Omental fat pad (tissue), 4 donors: Measurements from ENCODE around the gene FKRP. TPM values are rescaled to one million over a fixed set of nuclear protein-coding genes. Genes with fewer than 3 reads are reported as not detected.
"Not testable (repeated sequence)": the region's sequence is repeated elsewhere in the genome, so short reads cannot be mapped to it uniquely, and the experiment has no call there.

ENCODE experiments used
- ATAC-seq: fragments of 150-250 bp; one replicate; pipeline ENCODE4 v1.9.1; 2016; ENCODE audit warnings: mild to moderate bottlenecking, moderate library complexity; ENCODE audit not compliant: low FRiP score
- DNase-seq: peaks from one replicate; pipeline ENCODE4 v3.0.0-alpha.2; 2019; ENCODE audit warnings: low spot score
- CTCF ChIP-seq, 3 donors: fragments of 450-650 bp; IDR thresholded peaks; one replicate each; pipeline ENCODE4 v1.5.1; 2016 to 2017; ENCODE audit warnings: antibody characterized with exemption in 3 of 3, mild to moderate bottlenecking in 3 of 3, moderate library complexity in 2 of 3
- total RNA-seq, 4 donors: library from RNA; depleted of rRNA; stranded (reverse); fragments of >200 nt; gene quantifications; one replicate each; pipeline ENCODE4 v1.1.0, GENCODE V29; 2016

The FKRP gene
- total RNA-seq, 4 donors from 2014 or later = 9.2 to 20.5 (median 13.9) TPM

DNA sequence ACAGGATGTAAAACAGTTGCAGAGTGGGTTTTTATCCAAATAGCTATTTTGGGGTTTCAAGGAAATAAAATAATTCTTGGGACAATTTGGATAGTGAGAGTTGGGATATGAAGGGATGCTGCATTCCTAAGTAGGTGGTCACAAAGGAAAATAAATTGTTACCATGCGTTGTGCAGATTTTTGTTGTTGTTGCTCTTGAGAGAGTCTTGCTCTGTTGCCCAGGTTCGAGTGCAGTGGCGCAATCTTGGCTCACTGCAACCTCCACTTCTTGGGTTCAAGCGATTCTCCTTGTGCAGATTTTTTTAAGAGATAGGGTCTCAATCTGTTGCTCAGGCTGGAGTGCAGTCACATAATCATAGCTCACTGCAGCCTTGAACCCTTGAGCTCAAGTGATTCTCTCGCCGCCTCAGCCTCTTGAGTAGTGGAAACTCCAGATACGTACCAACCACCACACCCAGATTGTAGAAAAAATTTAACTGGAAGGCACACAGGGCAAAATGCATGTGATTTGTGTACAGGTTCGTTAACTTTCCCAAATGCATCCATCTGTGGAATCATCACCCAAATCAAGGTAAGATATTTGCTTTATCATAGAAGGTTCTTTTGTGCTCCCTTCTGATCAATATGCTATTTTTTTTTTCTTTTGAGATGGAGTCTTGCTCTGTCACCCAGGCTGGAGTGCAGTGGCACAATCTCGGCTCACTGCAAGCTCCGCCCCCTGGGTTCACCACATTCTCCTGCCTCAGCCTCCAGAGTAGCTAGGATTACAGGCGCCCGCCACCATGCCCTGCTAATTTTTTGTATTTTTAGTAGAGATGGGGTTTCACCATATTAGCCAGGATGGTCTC, 26.5 kb downstream of the FKRP start:
- DNase-seq (no peak), ATAC-seq (no peak)
- TF ChIP-seq CTCF (IDR thresholded peaks at IDR 0.05) = no peak

GRCh38 chr19:46773018-46773399, 27.2 kb downstream of the FKRP start:
- no peak for TF ChIP-seq CTCF (IDR thresholded peaks at IDR 0.05)
- ATAC-seq (no peak), DNase-seq (no peak)

- DNase-seq = no peak
- no peak for TF ChIP-seq CTCF (IDR thresholded peaks at IDR 0.05)
- ATAC-seq = no peak
Observed at GRCh38 chr19:46775642-46776258, 29.9 kb downstream of the FKRP start.

DNA sequence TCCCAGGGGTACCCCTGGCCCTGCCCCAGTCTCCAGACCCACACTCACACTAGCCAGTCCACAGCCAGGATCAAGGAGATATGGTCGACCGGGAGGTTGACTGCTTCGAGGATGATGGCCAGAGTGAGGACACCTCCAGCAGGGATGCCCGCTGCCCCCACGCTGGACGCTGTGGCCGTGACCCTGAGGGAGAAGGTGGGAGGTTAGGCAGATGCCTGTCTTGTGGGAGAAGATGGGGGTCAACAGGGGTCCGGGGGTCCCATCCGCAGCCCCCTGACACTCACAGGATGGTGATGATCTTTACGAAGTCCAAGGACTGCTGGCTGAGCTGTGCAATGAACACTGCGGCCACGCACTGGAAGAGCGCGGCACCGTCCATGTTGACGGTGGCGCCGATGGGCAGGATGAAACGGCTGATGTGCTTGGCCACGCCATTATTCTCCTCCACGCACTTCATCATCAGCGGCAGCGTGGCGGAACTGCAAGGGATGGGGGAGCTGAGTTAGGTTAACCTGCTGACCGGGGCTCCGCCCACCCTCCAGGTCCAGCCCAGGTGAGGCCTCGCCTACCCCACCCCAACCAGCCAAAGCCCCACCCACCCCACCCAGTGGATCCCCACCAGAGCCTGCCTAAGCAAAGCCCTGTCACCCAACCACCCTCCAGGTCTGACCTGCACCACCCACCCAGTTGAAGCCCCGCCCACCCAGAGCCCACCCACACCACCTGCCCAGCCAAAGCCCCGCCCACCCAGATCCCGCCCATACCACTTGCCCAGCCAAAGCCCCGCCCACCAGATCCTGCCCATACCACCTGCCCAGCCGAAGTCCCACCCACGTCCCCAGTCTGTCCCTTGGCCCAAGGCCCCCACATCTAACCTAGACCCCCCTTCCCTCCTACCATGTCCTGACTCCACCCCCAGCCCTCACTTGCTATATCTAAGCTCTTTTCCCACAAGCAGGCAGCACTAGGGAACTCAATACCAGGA, 31.4 kb downstream of the FKRP start:
- TF ChIP-seq CTCF (IDR thresholded peaks at IDR 0.05) = no peak
- DNase-seq (no peak), ATAC-seq (no peak)

DNA sequence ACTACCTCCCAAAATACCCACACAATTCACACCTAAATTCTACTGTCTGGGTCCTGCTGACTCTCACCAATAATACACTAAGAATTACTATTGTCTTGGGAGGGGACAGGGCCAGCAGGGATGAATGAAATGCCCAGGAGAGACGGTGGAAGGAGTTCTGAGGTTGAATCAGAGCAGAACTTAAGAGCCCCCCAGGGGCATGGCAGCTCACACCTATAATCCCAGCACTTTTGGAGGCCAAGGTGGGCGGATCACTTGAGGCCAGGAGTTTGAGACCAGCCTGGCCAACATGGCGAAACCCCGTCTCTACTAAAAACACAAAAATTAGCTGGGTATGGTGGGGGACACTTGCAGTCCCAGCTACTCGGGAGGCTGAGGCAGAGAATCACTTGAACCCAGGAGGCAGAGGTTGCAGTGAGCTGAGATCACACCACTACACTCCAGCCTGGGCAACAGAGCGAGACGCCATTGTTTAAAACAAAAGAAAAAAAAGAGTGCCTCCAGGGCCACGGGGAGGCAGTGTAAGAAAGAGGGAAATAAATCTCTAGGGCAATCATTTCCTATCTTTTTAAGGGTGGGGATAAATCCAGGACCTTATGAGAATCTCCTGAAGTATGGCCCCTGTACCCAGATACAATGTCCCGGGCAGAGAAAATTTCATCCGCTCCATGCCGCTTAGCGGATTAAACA, 32.2 kb downstream of the FKRP start:
- not testable (repeated sequence) for ATAC-seq, DNase-seq

- DNase-seq (no peak), ATAC-seq (no peak)
- TF ChIP-seq CTCF (IDR thresholded peaks at IDR 0.05) = no peak
Observed at GRCh38 chr19:46782355-46783019, 36.6 kb downstream of the FKRP start.
